ENCODE measurements around the gene EFNA5.
A peak's percentile ranks its signal among the peaks of the same experiment; 100 is the strongest.

EFNA5 gene

GRCh38 chr5:107601076-107601475 lies 69.7 kb downstream of the EFNA5 start:
- no peak for DNase-seq

GRCh38 chr5:107598958-107599357 lies 71.8 kb downstream of the EFNA5 start:
- DNase-seq, result no peak

GRCh38 chr5:107597803-107598202 lies 72.9 kb downstream of the EFNA5 start:
- DNase-seq, result no peak

GRCh38 chr5:107597247-107597646 lies 73.5 kb downstream of the EFNA5 start:
- DNase-seq, result no peak

- DNase-seq, result no peak
These were observed 76.3 kb downstream of the EFNA5 start for GRCh38 chr5:107594253-107595045.

- no peak for DNase-seq
These were observed 77.7 kb downstream of the EFNA5 start for GRCh38 chr5:107593009-107593408.

GRCh38 chr5:107592515-107592914 lies 78.2 kb downstream of the EFNA5 start:
- no peak for DNase-seq

- no peak for DNase-seq
These were observed 80.1 kb downstream of the EFNA5 start for GRCh38 chr5:107590686-107591085.

- no peak for DNase-seq
These were observed 81.1 kb downstream of the EFNA5 start for GRCh38 chr5:107589520-107590193.

GRCh38 chr5:107582625-107583024 lies 88.1 kb downstream of the EFNA5 start:
- no peak for DNase-seq

GRCh38 chr5:107580889-107581820 lies 89.6 kb downstream of the EFNA5 start:
- no peak for DNase-seq

- DNase-seq, result no peak
These were observed 92.6 kb downstream of the EFNA5 start for GRCh38 chr5:107578051-107578635.

- no peak for DNase-seq
These were observed 93.3 kb downstream of the EFNA5 start for GRCh38 chr5:107577394-107577950.

- DNase-seq, result no peak
These were observed 93.9 kb downstream of the EFNA5 start for GRCh38 chr5:107576736-107577393.

- no peak for DNase-seq
These were observed 94.6 kb downstream of the EFNA5 start for GRCh38 chr5:107576155-107576554.

GRCh38 chr5:107574287-107574686 lies 96.5 kb downstream of the EFNA5 start:
- DNase-seq, result no peak

GRCh38 chr5:107572715-107573368 lies 97.9 kb downstream of the EFNA5 start:
- DNase-seq, result no peak

- peak; percentile 95 for DNase-seq
These were observed 98.9 kb downstream of the EFNA5 start for GRCh38 chr5:107571621-107572536.

- DNase-seq, result no peak
These were observed 99.8 kb downstream of the EFNA5 start for GRCh38 chr5:107570805-107571531.

- no peak for DNase-seq
These were observed 100.6 kb downstream of the EFNA5 start for GRCh38 chr5:107570181-107570580.

Data from NCI-H2029 treated with DMSO at 0.1 percent for 48 hours (cell line).